ENCODE data around the gene SFMBT2.
"Not testable (repeated sequence)": the region's sequence is repeated elsewhere in the genome, so short reads cannot be mapped to it uniquely, and the experiment has no call there.

SFMBT2 gene

GRCh38 chr10:7317786-7318446, 92.9 kb downstream of the SFMBT2 start:
- DNase-seq: no peak

DNA sequence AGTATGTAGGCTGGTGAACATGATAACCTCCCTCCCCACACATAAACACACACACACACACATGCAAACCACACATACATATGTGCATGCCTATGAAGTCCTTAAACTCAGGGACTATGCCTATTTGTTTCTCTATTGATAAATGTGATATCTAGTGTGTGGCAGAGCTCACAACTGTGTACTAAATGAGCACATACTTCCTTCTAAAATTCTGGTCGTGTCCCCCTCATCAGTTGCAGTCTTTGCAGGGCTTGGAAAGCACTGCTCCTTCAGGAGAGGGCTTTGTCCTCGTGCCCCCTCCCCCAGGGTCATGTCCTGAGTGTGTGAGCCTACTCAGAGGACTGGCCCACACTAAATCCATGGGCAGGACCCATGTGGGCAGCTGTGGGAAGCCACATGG, 94.0 kb downstream of the SFMBT2 start:
- DNase-seq: no peak

DNA sequence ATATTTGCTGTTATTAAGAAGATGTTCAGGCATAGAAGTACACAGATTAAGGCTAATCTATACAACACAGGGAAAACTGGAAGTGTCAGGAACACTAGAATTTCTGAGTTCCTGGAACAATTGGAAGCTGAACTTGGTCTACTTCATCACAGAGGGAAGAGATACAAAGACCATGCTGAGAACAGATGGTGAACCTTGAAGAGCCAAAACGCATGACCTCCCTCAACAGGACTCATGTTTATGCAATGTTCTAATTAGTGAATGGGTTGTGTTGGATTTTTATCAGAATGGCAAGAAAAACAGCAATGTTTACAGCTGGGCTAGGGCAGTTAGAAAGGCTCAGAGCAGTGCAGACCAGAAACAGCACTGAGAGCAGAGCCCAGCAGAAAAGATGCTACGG, 94.9 kb downstream of the SFMBT2 start:
- no peak for DNase-seq

- no peak for DNase-seq
These were observed 96.7 kb downstream of the SFMBT2 start for GRCh38 chr10:7314170-7314569.

- DNase-seq: no peak
These were observed 98.4 kb downstream of the SFMBT2 start for GRCh38 chr10:7312488-7312857.

GRCh38 chr10:7311850-7312487, 98.9 kb downstream of the SFMBT2 start:
- DNase-seq: not testable (repeated sequence)

- DNase-seq: no peak
These were observed 99.5 kb downstream of the SFMBT2 start for GRCh38 chr10:7311218-7311849.

GRCh38 chr10:7310076-7310475, 100.8 kb downstream of the SFMBT2 start:
- no peak for DNase-seq

DNA sequence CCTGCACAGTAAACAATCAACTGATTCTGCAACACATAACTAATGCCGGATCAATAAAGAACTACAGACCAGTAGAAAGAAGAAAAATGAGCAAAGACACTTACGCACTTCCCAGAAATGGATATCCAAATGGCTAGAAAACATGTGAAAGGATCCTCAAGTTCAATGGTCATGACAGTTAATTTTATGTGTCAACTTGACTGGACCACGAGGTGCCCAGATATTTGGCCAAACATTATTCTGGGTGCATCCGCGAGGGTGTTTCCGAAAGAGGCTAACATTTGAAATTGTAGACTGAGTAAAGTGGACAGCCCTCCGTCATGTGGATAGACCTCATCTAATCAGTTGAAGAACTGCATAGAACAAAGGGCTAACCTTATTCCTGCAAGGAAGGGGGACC, 102.0 kb downstream of the SFMBT2 start:
- DNase-seq: no peak

DNA sequence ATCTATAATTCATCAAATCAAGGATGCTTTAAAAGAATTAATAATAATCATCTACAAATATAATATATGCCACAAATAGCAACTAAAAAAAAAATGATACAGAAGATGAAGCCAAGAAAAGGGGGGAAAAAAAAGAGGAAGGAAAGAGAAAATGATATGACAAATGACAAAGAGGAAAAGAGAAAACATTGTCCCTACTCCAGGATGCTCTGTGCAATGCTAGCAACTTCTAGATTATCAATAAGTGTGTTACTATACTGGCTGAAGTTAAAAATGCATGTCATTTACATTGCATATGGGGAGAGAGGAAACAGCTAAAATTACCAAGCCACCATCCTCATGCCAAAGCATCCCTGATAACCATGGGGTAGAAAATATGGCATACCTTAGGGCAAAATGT, 104.2 kb downstream of the SFMBT2 start:
- DNase-seq: no peak

- DNase-seq: no peak
These were observed 104.7 kb downstream of the SFMBT2 start for GRCh38 chr10:7306147-7306546.

DNA sequence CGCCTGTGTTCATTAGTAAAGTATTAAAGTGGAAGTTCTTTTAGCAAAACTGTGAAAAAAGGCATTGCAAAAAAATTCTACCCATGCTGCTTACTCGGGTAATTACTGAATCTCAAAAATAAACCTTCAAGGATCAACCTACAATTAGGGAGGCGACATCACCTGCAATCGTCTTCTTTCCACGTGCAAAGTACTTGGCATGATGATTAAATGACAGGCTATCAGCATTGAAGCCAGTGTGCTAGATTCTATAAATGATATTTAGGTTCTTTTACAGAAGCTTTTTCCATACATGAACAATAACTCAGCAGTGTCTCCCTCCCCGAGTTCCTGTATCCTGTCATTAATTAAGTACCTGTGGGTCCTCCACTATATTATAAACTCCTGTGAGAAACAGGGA, 105.8 kb downstream of the SFMBT2 start:
- DNase-seq: no peak

DNA sequence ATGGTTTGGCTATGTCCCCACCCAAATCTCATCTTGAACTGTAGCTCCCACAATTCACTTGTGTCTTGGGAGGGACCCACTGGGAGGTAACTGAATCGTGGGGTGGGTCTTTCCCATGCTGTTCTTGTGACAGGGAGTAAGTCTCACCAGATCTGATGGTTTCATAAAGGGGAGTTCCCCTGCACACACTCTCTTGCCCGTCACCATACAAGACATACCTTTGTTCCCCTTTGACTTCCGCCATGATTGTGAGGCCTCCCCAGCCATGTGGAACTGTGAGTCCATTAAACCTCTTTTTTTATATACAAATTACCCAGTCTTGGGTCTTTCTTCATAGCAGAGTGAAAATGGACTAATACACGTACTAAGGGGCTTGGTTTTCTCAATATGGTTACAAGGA, 106.7 kb downstream of the SFMBT2 start:
- DNase-seq: no peak

DNA sequence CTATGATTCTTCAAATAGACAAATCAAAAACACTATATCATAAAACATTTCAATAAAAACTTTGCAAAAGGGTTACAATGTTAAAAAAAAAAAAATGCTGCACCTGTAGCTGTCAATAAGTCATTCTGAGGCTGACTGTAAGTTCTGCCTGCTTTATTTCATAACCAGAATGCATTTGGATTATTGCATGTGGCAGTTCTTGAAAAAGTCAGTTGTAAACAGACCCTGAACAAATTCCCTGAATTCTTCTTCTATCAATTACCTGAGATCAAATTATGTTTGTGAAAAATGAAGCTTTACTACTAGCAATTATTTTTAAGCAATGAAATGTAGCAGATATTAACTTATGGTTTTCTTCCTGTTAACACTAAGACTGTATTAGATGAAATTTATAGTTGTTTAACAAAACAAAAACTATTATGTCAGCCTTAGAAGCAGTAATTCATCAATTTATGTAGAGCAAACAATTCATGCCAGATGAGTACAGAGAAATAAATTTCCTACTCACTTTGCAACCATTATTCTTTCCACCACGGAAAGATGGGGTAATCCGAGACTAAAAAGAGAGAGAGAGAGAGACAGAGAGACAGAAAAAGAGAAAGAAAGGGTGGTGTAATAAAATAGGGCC, 107.8 kb downstream of the SFMBT2 start:
- no peak for DNase-seq

GRCh38 chr10:7302392-7302906, 108.4 kb downstream of the SFMBT2 start:
- no peak for DNase-seq

DNA sequence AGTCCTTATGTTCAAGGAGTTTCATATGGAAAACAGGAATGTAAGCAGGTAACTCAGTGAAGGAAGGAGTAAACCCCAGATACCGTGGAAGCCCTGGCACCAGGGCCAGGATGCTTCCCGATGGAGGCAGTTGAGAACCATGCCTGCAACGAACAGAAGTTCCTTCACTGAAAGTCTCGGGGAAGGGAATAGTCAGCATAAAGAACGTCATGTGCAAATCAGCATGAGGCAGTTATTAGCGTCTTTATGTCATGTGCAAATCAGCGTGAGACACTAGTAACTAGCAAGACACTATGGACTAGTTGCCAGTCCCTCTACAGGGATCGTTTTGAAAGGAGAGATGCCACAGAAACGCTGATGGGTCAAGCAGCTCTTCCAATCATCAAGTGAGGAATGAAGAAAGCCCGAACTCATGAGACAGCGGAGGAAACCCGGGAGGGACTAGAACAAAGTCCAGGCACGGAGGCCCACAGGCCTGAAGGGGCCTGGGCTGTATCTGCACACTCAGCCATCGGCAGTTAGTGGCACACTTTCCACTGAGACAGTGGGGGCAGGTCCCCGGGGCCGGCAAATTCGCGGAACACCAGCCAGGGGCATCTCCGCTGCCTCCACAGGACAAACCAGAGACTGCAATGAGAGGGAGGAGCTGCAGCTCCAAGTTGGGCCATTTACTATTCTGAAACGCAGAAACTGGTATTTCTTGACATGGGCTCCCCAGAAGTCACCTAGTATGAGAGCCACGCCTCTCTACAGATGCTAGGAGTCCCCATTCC, 109.6 kb downstream of the SFMBT2 start:
- DNase-seq: no peak

DNA sequence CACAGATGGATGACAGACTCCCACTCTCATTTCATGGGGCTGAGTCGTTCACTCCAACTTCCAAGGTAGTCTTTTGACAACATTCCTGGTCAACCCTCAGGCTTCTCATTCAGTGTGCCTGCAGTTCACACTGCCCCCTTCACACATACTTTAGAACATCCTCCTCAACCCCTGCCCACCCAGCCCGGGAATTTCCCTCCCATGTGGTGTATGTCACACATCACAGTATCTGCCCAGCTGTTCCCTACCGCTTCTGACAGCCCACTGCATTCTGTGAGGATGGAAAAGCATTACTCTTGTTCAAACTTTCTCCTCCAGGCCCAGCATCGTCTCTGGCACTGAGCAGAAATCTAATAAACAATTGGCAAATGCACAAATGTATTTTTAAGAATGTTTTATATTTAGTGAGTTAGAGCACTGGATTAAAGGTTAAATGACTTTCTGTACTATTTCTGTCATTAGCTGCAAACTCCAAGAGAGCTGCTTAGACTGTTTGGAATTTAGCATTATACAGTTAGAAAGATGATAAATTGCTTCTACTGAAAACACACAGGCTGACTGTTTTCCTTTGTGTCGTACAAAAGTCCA, 110.4 kb downstream of the SFMBT2 start:
- no peak for DNase-seq

- not testable (repeated sequence) for DNase-seq
These were observed 111.1 kb downstream of the SFMBT2 start for GRCh38 chr10:7299601-7300325.

- no peak for DNase-seq
These were observed 112.3 kb downstream of the SFMBT2 start for GRCh38 chr10:7298495-7298894.

DNA sequence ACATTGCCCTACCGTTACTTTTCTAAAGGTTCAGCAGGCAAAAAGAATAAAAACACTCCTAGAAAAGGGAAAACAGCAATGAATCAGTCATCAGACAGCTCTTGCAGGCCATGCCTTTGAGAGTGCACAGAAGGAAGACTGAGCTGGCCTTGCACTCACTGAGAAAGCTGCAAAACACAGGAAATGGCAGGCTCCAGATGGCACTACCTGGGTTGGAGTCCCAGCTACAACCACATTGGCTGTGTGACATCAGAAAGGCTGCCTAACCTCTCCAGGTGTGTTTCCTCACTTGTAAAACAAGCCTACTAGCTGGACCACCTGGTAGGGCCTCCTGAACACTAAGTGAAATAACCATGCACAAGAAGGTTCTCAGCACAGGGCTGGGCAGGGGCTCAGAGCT, 113.7 kb downstream of the SFMBT2 start:
- DNase-seq: peak in 1 of 6 experiments; percentile 3

GRCh38 chr10:7296648-7297047, 114.2 kb downstream of the SFMBT2 start:
- no peak for DNase-seq

GRCh38 chr10:7296076-7296475, 114.8 kb downstream of the SFMBT2 start:
- DNase-seq: no peak

Measured in stimulated activated naive CD4-positive, alpha-beta T cell (primary cell).